Measurements from ENCODE around the gene RAB40B. TPM values are rescaled to one million over a fixed set of nuclear protein-coding genes. Genes with fewer than 3 reads are reported as not detected.

RAB40B gene
- total RNA-seq, 3 donors from 2014 or later: 8.8 to 25.6 (median 12.8) TPM

GRCh38 chr17:82734987-82735866 is 36.7 kb upstream of the RAB40B start, which contains the start of gene FN3K:
Gene FN3K (plus strand): TSS chr17:82735615. CDS start chr17:82735637, 22 bp downstream.
- no peaks in the 10 kb centered on the region for H3K9me3 ChIP-seq
- TF ChIP-seq POLR2A (IDR thresholded peaks at IDR 0.05) (no peak), POLR2AphosphoS5 (IDR thresholded peaks at IDR 0.05) (peak in 1 of 3 donors; percentile 49), CTCF (IDR thresholded peaks at IDR 0.05) (no peak)
- H3K27me3 ChIP-seq: no peaks in the 10 kb centered on the region
- intact Hi-C loops (cut with DNase I; ENCODE audit: low total_unique reads): no loop called here
- DNase-seq (ENCODE audit: low spot score in 2 of 2): no peak
- peak within 1 kb of the TSS; percentile 66 to 70 for H3K27ac ChIP-seq
- peaks cover 6 to 7% of the 10 kb centered on the region in 2 donors for H3K4me1 ChIP-seq
- no peaks in the 10 kb centered on the region for H3K36me3 ChIP-seq
- peak within 1 kb of the TSS; percentile 72 to 85 (median 74) for H3K4me3 ChIP-seq

GRCh38 chr17:82732118-82732743 is 33.7 kb upstream of the RAB40B start:
- H3K9me3 ChIP-seq: no peaks in the 10 kb centered on the region
- TF ChIP-seq POLR2A (IDR thresholded peaks at IDR 0.05) (no peak), POLR2AphosphoS5 (IDR thresholded peaks at IDR 0.05) (no peak), CTCF (IDR thresholded peaks at IDR 0.05) (no peak)
- H3K36me3 ChIP-seq: no peaks in the 10 kb centered on the region
- H3K27ac ChIP-seq: no peak overlapping the region
- no peaks in the 10 kb centered on the region for H3K27me3 ChIP-seq
- peaks cover 6 to 7% of the 10 kb centered on the region in 2 donors for H3K4me1 ChIP-seq
- DNase-seq (ENCODE audit: low spot score in 2 of 2): no peak
- intact Hi-C loops (cut with DNase I; ENCODE audit: low total_unique reads): no loop called here
- no peak overlapping the region for H3K4me3 ChIP-seq

DNA sequence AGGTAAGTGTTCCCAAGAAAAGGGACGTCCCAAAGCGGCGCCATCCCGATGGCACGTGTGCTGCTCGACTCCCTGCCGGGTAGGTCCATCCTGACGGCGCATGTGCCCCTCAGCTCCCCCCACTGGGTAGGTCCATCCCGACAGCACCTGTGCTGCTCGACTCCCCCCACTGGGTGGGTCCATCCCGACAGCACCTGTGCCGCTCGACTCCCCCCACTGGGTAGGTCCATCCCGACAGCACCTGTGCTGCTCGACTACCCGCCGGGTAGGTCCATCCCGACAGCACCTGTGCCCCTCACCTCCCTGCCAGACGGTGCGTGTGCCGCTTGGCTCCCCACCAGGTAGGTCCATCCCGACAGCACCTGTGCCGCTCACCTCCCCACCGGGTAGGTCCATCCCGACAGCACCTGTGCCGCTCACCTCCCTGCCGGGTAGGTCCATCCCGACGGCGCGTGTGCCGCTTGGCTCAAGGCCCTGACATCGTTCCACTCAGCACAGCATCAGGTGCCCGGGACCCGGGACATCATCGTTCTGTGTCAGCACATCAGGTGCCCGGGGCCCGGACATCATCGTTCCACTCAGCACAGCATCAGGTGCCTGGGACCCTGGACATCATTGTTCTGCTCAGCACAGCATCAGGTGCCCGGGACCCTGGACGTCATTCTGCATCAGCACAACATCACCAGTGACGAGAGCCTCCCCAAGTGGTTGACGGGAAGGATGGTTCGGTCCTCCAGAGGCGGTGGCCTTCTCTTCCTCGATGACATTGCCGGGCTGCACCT is 31.2 kb upstream of the RAB40B start:
- intact Hi-C loops (cut with DNase I; ENCODE audit: low total_unique reads): no loop called here
- H3K27me3 ChIP-seq: no peaks in the 10 kb centered on the region
- TF ChIP-seq POLR2AphosphoS5 (IDR thresholded peaks at IDR 0.05) (no peak), POLR2A (IDR thresholded peaks at IDR 0.05) (no peak), CTCF (IDR thresholded peaks at IDR 0.05) (no peak)
- H3K9me3 ChIP-seq: no peaks in the 10 kb centered on the region
- H3K4me3 ChIP-seq: no peak overlapping the region
- DNase-seq (ENCODE audit: low spot score in 2 of 2): no peak
- no peaks in the 10 kb centered on the region for H3K36me3 ChIP-seq
- H3K27ac ChIP-seq: no peak overlapping the region
- H3K4me1 ChIP-seq: no peaks in the 10 kb centered on the region

- H3K27ac ChIP-seq: no peak overlapping the region
- intact Hi-C loops (cut with DNase I; ENCODE audit: low total_unique reads): no loop called here
- no peaks in the 10 kb centered on the region for H3K9me3 ChIP-seq
- no peak for TF ChIP-seq POLR2A (IDR thresholded peaks at IDR 0.05)
- TF ChIP-seq POLR2AphosphoS5 (IDR thresholded peaks at IDR 0.05): no peak
- no peak for TF ChIP-seq CTCF (IDR thresholded peaks at IDR 0.05)
- no peaks in the 10 kb centered on the region for H3K27me3 ChIP-seq
- DNase-seq (ENCODE audit: low spot score in 2 of 2): no peak
- H3K36me3 ChIP-seq: peaks cover 3% of the 10 kb centered on the region
- no peaks in the 10 kb centered on the region for H3K4me1 ChIP-seq
- H3K4me3 ChIP-seq: no peak overlapping the region
Measured at GRCh38 chr17:82726427-82726826, 27.9 kb upstream of the RAB40B start.

Measured in breast epithelium (tissue), 4 donors.